WTC11 (cell line): ENCODE data around the gene NFIA. TPM values are rescaled to one million over a fixed set of nuclear protein-coding genes. Genes with fewer than 3 reads are reported as not detected.

Experiments
- ATAC-seq: fragments of 200-7000 bp; cut with Tn5 transposase; 2 replicates; pipeline ENCODE4 v1.10.0; 2021; ENCODE audit warnings: mild to moderate bottlenecking, moderate library complexity
- CTCF ChIA-PET: fragments of 300-600 bp; sonication (Branson Sonifier 250); formaldehyde crosslinking; loops from one replicate; lab custom pipeline; 2021; ENCODE audit warnings: antibody characterized with exemption; lab: Charles Lee
- POLR2A ChIA-PET: fragments of 350-600 bp; sonication (Branson Sonifier 250); formaldehyde crosslinking; loops from one replicate; lab custom pipeline; 2021; ENCODE audit warnings: antibody characterized with exemption; lab: Charles Lee
- DNase-seq: peaks from one replicate; pipeline ENCODE4 v3.0.0; 2021; ENCODE audit warnings: low spot score
- H3K27ac Mint-ChIP-seq: 2 replicates; pipeline ENCODE4 v1.8.0; 2021; ENCODE audit warnings: mixed read lengths
- H3K27me3 Mint-ChIP-seq: 2 replicates; pipeline ENCODE4 v1.8.0; 2021; ENCODE audit warnings: low read depth, mild to moderate bottlenecking, moderate library complexity, mixed read lengths
- H3K36me3 Mint-ChIP-seq: 2 replicates; pipeline ENCODE4 v1.8.0; 2021; ENCODE audit warnings: mixed read lengths
- H3K4me1 Mint-ChIP-seq: 2 replicates; pipeline ENCODE4 v1.8.0; 2022; ENCODE audit warnings: mixed read lengths
- H3K4me3 Mint-ChIP-seq: 2 replicates; pipeline ENCODE4 v1.8.0; 2021; ENCODE audit warnings: mild to moderate bottlenecking, moderate library complexity, mixed read lengths
- H3K9me3 Mint-ChIP-seq: 2 replicates; pipeline ENCODE4 v1.8.0; 2021; ENCODE audit warnings: mixed read lengths
- JAZF1 ChIP-seq: fragments of 250-450 bp; sonication (Bioruptor Pico); IDR thresholded peaks from 2 replicates; pipeline ENCODE4 v1.9.0; 2021; ENCODE audit warnings: moderate library complexity, mild to moderate bottlenecking, inconsistent platforms
- NFATC4 ChIP-seq: fragments of 250-450 bp; sonication (Bioruptor Pico); IDR thresholded peaks from 2 replicates; pipeline ENCODE4 v1.9.0; 2021; ENCODE audit warnings: mild to moderate bottlenecking
- NR2C2 ChIP-seq: sonication (generic); formaldehyde crosslinking; IDR thresholded peaks from 2 replicates; pipeline ENCODE4 v1.8.0; 2022; ENCODE audit warnings: mild to moderate bottlenecking, missing genetic modification reagents
- PRRX2 ChIP-seq: fragments of 250-450 bp; sonication (Bioruptor Pico); IDR thresholded peaks from 2 replicates; pipeline ENCODE4 v1.8.0; 2021; ENCODE audit warnings: mild to moderate bottlenecking
- RELA ChIP-seq: sonication (generic); formaldehyde crosslinking; IDR thresholded peaks from 2 replicates; pipeline ENCODE4 v1.8.1; 2022; ENCODE audit warnings: missing genetic modification reagents, mild to moderate bottlenecking, borderline replicate concordance
- RORB ChIP-seq: fragments of 250-450 bp; sonication (Bioruptor Pico); IDR thresholded peaks from 2 replicates; pipeline ENCODE4 v1.9.0; 2021; ENCODE audit warnings: mild to moderate bottlenecking
- SOX15 ChIP-seq: fragments of 250-450 bp; sonication (Bioruptor Pico); IDR thresholded peaks from 2 replicates; pipeline ENCODE4 v1.9.0; 2021; ENCODE audit warnings: mild to moderate bottlenecking
- TP53 ChIP-seq: sonication (generic); formaldehyde crosslinking; IDR thresholded peaks from 2 replicates; pipeline ENCODE4 v1.8.1; 2023; ENCODE audit warnings: mild to moderate bottlenecking, missing genetic modification reagents
- ZNF121 ChIP-seq: sonication (generic); formaldehyde crosslinking; IDR thresholded peaks from 2 replicates; pipeline ENCODE4 v1.8.0; 2023; ENCODE audit warnings: missing genetic modification reagents
- ZNF138 ChIP-seq: sonication (generic); formaldehyde crosslinking; conservative IDR thresholded peaks from 2 replicates; pipeline ENCODE4 v1.8.1; 2022; ENCODE audit warnings: mild to moderate bottlenecking, moderate library complexity, missing genetic modification reagents
- ZNF317 ChIP-seq: sonication (generic); formaldehyde crosslinking; IDR thresholded peaks from 2 replicates; pipeline ENCODE4 v1.8.1; 2023; ENCODE audit warnings: low read depth, mild to moderate bottlenecking, moderate library complexity, missing genetic modification reagents, borderline replicate concordance
- ZNF416 ChIP-seq: fragments of 250-450 bp; sonication (Bioruptor Pico); IDR thresholded peaks from 2 replicates; pipeline ENCODE4 v1.9.0; 2021; ENCODE audit warnings: mild to moderate bottlenecking, inconsistent platforms
- total RNA-seq: library from RNA; stranded (reverse); gene quantifications from 3 replicates; pipeline ENCODE4 v1.2.3, GENCODE V29; 2021
- TF ChIP-seq, protein P1 (sequence below): fragments of 250-450 bp; sonication (Bioruptor Pico); IDR thresholded peaks from 2 replicates; pipeline ENCODE4 v1.9.0; 2021; ENCODE audit warnings: mild to moderate bottlenecking
- TF ChIP-seq, protein P2 (sequence below): sonication (generic); formaldehyde crosslinking; IDR thresholded peaks from 2 replicates; pipeline ENCODE4 v1.8.1; 2023; ENCODE audit warnings: mild to moderate bottlenecking, missing genetic modification reagents, moderate library complexity
- TF ChIP-seq, protein P3 (sequence below): sonication (generic); formaldehyde crosslinking; IDR thresholded peaks from 2 replicates; pipeline ENCODE4 v1.8.0; 2022; ENCODE audit warnings: mild to moderate bottlenecking, missing genetic modification reagents
- TF ChIP-seq, protein P4 (sequence below): sonication (generic); formaldehyde crosslinking; IDR thresholded peaks from 2 replicates; pipeline ENCODE4 v1.8.0; 2023; ENCODE audit warnings: mild to moderate bottlenecking, missing genetic modification reagents
- TF ChIP-seq, protein P5 (sequence below): fragments of 250-450 bp; sonication (Bioruptor Pico); IDR thresholded peaks from 2 replicates; pipeline ENCODE4 v2.1.2; 2022; ENCODE audit warnings: mild to moderate bottlenecking, moderate library complexity
- TF ChIP-seq, protein P6 (sequence below): sonication (generic); formaldehyde crosslinking; IDR thresholded peaks from 2 replicates; pipeline ENCODE4 v1.8.1; 2023; ENCODE audit warnings: mild to moderate bottlenecking, missing genetic modification reagents, borderline replicate concordance
- TF ChIP-seq, protein P7 (sequence below): sonication (generic); formaldehyde crosslinking; IDR thresholded peaks from 2 replicates; pipeline ENCODE4 v1.8.0; 2023; ENCODE audit warnings: missing genetic modification reagents

The NFIA gene
- total RNA-seq, 1 experiment from 2014 or later: 16.7 TPM

DNA sequence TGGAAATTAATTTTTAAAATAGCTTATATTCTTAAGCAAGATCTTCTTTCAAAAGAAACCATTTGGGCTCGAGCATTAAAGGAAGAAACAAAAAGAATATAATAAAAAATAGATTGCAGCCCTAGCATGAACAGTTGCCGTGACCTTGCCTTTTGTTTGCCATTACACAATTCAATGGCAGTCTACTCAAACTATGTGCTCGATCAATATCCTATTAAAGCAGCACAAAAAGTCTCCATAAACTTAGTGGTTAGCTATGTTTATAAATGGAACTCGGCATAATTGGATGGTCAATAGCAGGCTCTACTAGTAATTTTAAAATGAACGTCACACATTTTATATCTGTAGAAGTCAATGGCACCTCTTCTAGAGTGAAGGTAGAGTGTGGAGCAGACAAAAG lies 256.5 kb downstream of the NFIA start:
- CTCF ChIA-PET: interaction anchor here (1.4 to 1.5 kb wide), 2 partner anchors 44 to 250 kb away, joined by 3 to 4 read pairs; no protein-coding TSS in a partner anchor
- DNase-seq (no peak), ATAC-seq (no peak)
- no peaks in the 10 kb centered on the region for H3K27me3 Mint-ChIP-seq
- no peak overlapping the region for H3K27ac Mint-ChIP-seq
- no peaks in the 10 kb centered on the region for H3K36me3 Mint-ChIP-seq
- H3K4me3 Mint-ChIP-seq: no peak overlapping the region
- no peaks in the 10 kb centered on the region for H3K9me3 Mint-ChIP-seq
- POLR2A ChIA-PET: no interaction called here
- TF ChIP-seq ZNF416: no peak
- no peak for TF ChIP-seq ZNF317 (CRISPR knock-in tag)
- TF ChIP-seq, protein P1, sequence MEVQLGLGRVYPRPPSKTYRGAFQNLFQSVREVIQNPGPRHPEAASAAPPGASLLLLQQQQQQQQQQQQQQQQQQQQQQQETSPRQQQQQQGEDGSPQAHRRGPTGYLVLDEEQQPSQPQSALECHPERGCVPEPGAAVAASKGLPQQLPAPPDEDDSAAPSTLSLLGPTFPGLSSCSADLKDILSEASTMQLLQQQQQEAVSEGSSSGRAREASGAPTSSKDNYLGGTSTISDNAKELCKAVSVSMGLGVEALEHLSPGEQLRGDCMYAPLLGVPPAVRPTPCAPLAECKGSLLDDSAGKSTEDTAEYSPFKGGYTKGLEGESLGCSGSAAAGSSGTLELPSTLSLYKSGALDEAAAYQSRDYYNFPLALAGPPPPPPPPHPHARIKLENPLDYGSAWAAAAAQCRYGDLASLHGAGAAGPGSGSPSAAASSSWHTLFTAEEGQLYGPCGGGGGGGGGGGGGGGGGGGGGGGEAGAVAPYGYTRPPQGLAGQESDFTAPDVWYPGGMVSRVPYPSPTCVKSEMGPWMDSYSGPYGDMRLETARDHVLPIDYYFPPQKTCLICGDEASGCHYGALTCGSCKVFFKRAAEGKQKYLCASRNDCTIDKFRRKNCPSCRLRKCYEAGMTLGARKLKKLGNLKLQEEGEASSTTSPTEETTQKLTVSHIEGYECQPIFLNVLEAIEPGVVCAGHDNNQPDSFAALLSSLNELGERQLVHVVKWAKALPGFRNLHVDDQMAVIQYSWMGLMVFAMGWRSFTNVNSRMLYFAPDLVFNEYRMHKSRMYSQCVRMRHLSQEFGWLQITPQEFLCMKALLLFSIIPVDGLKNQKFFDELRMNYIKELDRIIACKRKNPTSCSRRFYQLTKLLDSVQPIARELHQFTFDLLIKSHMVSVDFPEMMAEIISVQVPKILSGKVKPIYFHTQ: no peak
- TF ChIP-seq SOX15: no peak
- TF ChIP-seq JAZF1 (CRISPR knock-in tag): no peak
- TF ChIP-seq, protein P2, sequence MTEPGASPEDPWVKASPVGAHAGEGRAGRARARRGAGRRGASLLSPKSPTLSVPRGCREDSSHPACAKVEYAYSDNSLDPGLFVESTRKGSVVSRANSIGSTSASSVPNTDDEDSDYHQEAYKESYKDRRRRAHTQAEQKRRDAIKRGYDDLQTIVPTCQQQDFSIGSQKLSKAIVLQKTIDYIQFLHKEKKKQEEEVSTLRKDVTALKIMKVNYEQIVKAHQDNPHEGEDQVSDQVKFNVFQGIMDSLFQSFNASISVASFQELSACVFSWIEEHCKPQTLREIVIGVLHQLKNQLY: no peak
- H3K4me1 Mint-ChIP-seq: peaks cover 40% of the 10 kb centered on the region

DNA sequence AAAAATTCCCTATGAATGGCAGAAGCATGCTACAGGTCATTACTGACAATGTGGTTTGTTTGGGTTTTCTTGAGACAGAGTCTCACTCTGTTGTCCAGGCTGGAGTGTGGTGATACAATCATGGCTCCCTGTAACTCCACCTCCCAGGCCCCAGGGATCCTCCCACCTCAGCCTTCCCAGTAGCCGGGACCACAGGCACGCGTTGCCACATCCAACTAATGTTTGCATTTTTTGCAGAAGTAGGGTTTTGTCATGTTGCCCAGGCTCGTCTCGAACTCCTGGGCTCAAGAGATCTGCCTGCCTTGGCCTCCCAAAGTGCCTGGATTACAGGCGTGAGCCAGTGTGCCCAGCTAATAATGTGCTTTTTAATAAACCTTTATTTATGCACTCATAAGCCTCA lies 259.1 kb downstream of the NFIA start:
- no peak overlapping the region for H3K4me3 Mint-ChIP-seq
- POLR2A ChIA-PET: no interaction called here
- peaks cover 15% of the 10 kb centered on the region for H3K9me3 Mint-ChIP-seq
- peaks cover 36% of the 10 kb centered on the region for H3K4me1 Mint-ChIP-seq
- no peaks in the 10 kb centered on the region for H3K27me3 Mint-ChIP-seq
- TF ChIP-seq, protein P3, sequence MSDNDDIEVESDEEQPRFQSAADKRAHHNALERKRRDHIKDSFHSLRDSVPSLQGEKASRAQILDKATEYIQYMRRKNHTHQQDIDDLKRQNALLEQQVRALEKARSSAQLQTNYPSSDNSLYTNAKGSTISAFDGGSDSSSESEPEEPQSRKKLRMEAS (CRISPR knock-in tag): no peak
- no peak for TF ChIP-seq RORB (CRISPR knock-in tag)
- TF ChIP-seq, protein P4, sequence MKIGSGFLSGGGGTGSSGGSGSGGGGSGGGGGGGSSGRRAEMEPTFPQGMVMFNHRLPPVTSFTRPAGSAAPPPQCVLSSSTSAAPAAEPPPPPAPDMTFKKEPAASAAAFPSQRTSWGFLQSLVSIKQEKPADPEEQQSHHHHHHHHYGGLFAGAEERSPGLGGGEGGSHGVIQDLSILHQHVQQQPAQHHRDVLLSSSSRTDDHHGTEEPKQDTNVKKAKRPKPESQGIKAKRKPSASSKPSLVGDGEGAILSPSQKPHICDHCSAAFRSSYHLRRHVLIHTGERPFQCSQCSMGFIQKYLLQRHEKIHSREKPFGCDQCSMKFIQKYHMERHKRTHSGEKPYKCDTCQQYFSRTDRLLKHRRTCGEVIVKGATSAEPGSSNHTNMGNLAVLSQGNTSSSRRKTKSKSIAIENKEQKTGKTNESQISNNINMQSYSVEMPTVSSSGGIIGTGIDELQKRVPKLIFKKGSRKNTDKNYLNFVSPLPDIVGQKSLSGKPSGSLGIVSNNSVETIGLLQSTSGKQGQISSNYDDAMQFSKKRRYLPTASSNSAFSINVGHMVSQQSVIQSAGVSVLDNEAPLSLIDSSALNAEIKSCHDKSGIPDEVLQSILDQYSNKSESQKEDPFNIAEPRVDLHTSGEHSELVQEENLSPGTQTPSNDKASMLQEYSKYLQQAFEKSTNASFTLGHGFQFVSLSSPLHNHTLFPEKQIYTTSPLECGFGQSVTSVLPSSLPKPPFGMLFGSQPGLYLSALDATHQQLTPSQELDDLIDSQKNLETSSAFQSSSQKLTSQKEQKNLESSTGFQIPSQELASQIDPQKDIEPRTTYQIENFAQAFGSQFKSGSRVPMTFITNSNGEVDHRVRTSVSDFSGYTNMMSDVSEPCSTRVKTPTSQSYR (CRISPR knock-in tag): no peak
- no peak for TF ChIP-seq RELA (CRISPR knock-in tag)
- TF ChIP-seq, protein P5, sequence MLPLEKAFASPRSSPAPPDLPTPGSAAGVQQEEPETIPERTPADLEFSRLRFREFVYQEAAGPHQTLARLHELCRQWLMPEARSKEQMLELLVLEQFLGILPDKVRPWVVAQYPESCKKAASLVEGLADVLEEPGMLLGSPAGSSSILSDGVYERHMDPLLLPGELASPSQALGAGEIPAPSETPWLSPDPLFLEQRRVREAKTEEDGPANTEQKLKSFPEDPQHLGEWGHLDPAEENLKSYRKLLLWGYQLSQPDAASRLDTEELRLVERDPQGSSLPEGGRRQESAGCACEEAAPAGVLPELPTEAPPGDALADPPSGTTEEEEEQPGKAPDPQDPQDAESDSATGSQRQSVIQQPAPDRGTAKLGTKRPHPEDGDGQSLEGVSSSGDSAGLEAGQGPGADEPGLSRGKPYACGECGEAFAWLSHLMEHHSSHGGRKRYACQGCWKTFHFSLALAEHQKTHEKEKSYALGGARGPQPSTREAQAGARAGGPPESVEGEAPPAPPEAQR: no peak
- TF ChIP-seq NFATC4 (CRISPR knock-in tag): no peak
- no peak for TF ChIP-seq ZNF138 (CRISPR knock-in tag)
- TF ChIP-seq PRRX2: no peak
- TF ChIP-seq, protein P6, sequence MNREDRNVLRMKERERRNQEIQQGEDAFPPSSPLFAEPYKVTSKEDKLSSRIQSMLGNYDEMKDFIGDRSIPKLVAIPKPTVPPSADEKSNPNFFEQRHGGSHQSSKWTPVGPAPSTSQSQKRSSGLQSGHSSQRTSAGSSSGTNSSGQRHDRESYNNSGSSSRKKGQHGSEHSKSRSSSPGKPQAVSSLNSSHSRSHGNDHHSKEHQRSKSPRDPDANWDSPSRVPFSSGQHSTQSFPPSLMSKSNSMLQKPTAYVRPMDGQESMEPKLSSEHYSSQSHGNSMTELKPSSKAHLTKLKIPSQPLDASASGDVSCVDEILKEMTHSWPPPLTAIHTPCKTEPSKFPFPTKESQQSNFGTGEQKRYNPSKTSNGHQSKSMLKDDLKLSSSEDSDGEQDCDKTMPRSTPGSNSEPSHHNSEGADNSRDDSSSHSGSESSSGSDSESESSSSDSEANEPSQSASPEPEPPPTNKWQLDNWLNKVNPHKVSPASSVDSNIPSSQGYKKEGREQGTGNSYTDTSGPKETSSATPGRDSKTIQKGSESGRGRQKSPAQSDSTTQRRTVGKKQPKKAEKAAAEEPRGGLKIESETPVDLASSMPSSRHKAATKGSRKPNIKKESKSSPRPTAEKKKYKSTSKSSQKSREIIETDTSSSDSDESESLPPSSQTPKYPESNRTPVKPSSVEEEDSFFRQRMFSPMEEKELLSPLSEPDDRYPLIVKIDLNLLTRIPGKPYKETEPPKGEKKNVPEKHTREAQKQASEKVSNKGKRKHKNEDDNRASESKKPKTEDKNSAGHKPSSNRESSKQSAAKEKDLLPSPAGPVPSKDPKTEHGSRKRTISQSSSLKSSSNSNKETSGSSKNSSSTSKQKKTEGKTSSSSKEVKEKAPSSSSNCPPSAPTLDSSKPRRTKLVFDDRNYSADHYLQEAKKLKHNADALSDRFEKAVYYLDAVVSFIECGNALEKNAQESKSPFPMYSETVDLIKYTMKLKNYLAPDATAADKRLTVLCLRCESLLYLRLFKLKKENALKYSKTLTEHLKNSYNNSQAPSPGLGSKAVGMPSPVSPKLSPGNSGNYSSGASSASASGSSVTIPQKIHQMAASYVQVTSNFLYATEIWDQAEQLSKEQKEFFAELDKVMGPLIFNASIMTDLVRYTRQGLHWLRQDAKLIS (CRISPR knock-in tag): no peak
- TF ChIP-seq TP53: no peak
- TF ChIP-seq, protein P7, sequence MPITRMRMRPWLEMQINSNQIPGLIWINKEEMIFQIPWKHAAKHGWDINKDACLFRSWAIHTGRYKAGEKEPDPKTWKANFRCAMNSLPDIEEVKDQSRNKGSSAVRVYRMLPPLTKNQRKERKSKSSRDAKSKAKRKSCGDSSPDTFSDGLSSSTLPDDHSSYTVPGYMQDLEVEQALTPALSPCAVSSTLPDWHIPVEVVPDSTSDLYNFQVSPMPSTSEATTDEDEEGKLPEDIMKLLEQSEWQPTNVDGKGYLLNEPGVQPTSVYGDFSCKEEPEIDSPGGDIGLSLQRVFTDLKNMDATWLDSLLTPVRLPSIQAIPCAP (CRISPR knock-in tag): no peak
- TF ChIP-seq ZNF121 (CRISPR knock-in tag): no peak
- no peak for TF ChIP-seq NR2C2 (CRISPR knock-in tag)
- ATAC-seq: no peak
- peaks cover 11% of the 10 kb centered on the region for H3K36me3 Mint-ChIP-seq
- no peak for DNase-seq
- CTCF ChIA-PET: no interaction called here
- no peak overlapping the region for H3K27ac Mint-ChIP-seq
